Prostate gland (tissue), 2 donors: Measurements from ENCODE around the gene ANKRD13C.

Experiments
- POLR2A ChIP-seq: fragments of 450-650 bp; IDR thresholded peaks from one replicate; pipeline ENCODE4 v1.6.1; 2016; ENCODE audit warnings: antibody characterized with exemption, mild to moderate bottlenecking
- TF ChIP-seq, protein P1 (sequence below), 4 experiments: fragments of 200-600 bp in 2 of 4; fragments of 450-650 bp in 2 of 4; sonication (generic) in 2 of 4; IDR thresholded peaks; 1 replicate in 3 of 4; 2 replicates in 1 of 4; pipeline ENCODE4 v1.5.1; 2016 to 2019; ENCODE audit warnings: antibody characterized with exemption in 4 of 4, mild to moderate bottlenecking in 2 of 4, moderate library complexity in 2 of 4

DNA sequence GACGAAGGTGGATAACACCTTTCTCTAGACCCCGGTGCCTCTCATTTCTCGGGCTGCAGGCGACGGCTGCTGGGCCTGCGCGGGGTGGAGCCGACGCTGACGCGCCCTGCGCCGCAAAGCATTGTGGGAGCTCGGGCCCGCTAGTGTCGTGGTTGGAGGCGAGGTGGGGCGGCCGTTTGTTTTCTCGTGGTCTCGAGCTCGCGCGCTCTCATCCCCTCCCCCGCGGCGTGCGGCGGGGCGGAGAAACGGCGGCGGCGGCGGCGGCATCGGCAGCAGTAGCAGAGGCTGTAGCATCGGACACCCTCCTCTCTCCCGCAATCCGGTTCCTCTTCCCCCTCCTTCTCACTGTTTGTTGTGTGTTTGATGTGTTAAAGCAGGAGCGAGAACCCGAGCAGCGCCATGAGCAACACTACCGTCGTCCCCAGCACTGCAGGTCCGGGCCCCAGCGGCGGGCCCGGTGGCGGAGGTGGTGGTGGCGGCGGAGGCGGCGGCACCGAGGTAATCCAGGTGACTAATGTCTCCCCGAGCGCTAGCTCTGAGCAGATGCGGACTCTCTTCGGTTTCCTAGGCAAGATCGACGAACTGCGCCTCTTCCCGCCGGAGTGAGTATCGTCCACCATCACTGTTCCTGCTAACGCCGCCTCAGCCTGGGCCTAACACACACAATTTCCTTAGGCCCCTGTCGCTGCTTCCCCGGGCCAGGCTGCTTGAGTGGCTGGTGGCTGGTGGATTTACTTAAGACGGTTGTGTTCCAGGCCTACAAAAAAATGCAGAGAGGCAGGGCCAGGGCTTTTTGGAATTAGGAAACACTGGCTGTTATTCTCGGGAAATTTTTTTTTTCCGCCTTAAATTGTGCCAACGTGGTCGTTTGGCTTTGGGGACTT, 133.0 kb downstream of the ANKRD13C start, which contains the start of gene SRSF11:
- TF ChIP-seq, protein P1, sequence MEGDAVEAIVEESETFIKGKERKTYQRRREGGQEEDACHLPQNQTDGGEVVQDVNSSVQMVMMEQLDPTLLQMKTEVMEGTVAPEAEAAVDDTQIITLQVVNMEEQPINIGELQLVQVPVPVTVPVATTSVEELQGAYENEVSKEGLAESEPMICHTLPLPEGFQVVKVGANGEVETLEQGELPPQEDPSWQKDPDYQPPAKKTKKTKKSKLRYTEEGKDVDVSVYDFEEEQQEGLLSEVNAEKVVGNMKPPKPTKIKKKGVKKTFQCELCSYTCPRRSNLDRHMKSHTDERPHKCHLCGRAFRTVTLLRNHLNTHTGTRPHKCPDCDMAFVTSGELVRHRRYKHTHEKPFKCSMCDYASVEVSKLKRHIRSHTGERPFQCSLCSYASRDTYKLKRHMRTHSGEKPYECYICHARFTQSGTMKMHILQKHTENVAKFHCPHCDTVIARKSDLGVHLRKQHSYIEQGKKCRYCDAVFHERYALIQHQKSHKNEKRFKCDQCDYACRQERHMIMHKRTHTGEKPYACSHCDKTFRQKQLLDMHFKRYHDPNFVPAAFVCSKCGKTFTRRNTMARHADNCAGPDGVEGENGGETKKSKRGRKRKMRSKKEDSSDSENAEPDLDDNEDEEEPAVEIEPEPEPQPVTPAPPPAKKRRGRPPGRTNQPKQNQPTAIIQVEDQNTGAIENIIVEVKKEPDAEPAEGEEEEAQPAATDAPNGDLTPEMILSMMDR (IDR thresholded peaks at IDR 0.05) = peak in 2 of 4 experiments; percentile 20 to 31
- peak; percentile 92 for TF ChIP-seq POLR2A
